MM.1S (cell line): ENCODE measurements around the gene RAB31.
"Not testable (repeated sequence)": the region's sequence is repeated elsewhere in the genome, so short reads cannot be mapped to it uniquely, and the experiment has no call there.

Experiments
- DNase-seq: peaks from one replicate; pipeline ENCODE4 v3.0.0-alpha.2; 2015
- H2AFZ ChIP-seq: fragments of 300-600 bp; sonication (generic); 2 replicates; pipeline ENCODE4 v1.6.0; 2016; ENCODE audit warnings: antibody characterized with exemption, low read length
- H3F3A ChIP-seq: fragments of 300-600 bp; sonication (generic); 2 replicates; pipeline ENCODE4 v1.6.1; 2016; ENCODE audit warnings: mild to moderate bottlenecking, antibody characterized with exemption, low read length, moderate library complexity, mixed read lengths; ENCODE audit not compliant: insufficient read depth
- H3K27ac ChIP-seq: fragments of 300-600 bp; sonication (generic); 2 replicates; pipeline ENCODE4 v1.5.1; 2016; ENCODE audit warnings: mild to moderate bottlenecking, low read length
- H3K27me3 ChIP-seq: fragments of 300-600 bp; sonication (generic); replicated peaks from 2 replicates; pipeline ENCODE4 v1.6.0; 2016; ENCODE audit warnings: low read length; ENCODE audit not compliant: insufficient read depth
- H3K36me3 ChIP-seq: fragments of 300-600 bp; sonication (generic); replicated peaks from 2 replicates; pipeline ENCODE4 v1.6.1; 2016; ENCODE audit warnings: mild to moderate bottlenecking, low read length, mixed read lengths; ENCODE audit not compliant: insufficient read depth
- H3K4me1 ChIP-seq: fragments of 300-600 bp; sonication (generic); 2 replicates; pipeline ENCODE4 v1.6.1; 2016; ENCODE audit warnings: low read length, mixed read lengths
- H3K4me2 ChIP-seq: fragments of 300-600 bp; sonication (generic); 2 replicates; pipeline ENCODE4 v1.6.0; 2016; ENCODE audit warnings: low read depth, low read length
- H3K4me3 ChIP-seq: fragments of 300-600 bp; sonication (generic); 2 replicates; pipeline ENCODE4 v1.5.1; 2016; ENCODE audit warnings: low read length, mixed read lengths
- H3K79me2 ChIP-seq: fragments of 300-600 bp; sonication (generic); 2 replicates; pipeline ENCODE4 v1.6.1; 2016; ENCODE audit warnings: mixed run types, low read length, mixed read lengths
- H3K9ac ChIP-seq: fragments of 300-600 bp; sonication (generic); 2 replicates; pipeline ENCODE4 v1.6.1; 2016; ENCODE audit warnings: low read length, mixed read lengths
- H3K9me2 ChIP-seq: fragments of 300-600 bp; sonication (generic); replicated peaks from 2 replicates; pipeline ENCODE4 v1.6.1; 2016; ENCODE audit warnings: mild to moderate bottlenecking, low read length, mixed read lengths; ENCODE audit not compliant: insufficient read depth
- H3K9me3 ChIP-seq: fragments of 300-600 bp; sonication (generic); replicated peaks from 2 replicates; pipeline ENCODE4 v1.6.1; 2016; ENCODE audit warnings: mild to moderate bottlenecking, low read length, mixed read lengths; ENCODE audit not compliant: insufficient read depth
- H4K20me1 ChIP-seq: fragments of 300-600 bp; sonication (generic); 2 replicates; pipeline ENCODE4 v1.6.1; 2016; ENCODE audit warnings: mild to moderate bottlenecking, low read length, moderate library complexity, mixed read lengths; ENCODE audit not compliant: insufficient read depth
- EZH2 ChIP-seq: fragments of 300-600 bp; sonication (generic); optimal IDR thresholded peaks from 2 replicates; pipeline ENCODE3; 2017; ENCODE audit warnings: low read depth, mild to moderate bottlenecking, antibody characterized with exemption, low read length, mixed read lengths
- EZH2phosphoT487 ChIP-seq: fragments of 300-600 bp; sonication (generic); IDR thresholded peaks from 2 replicates; pipeline ENCODE4 v1.6.1; 2018; ENCODE audit warnings: antibody characterized with exemption, low read length
- TF ChIP-seq, protein P1 (sequence below): fragments of 300-600 bp; sonication (generic); IDR thresholded peaks from 2 replicates; pipeline ENCODE4 v1.5.1; 2016; ENCODE audit warnings: antibody characterized with exemption, low read length, mixed read lengths

Gene RAB31

DNA sequence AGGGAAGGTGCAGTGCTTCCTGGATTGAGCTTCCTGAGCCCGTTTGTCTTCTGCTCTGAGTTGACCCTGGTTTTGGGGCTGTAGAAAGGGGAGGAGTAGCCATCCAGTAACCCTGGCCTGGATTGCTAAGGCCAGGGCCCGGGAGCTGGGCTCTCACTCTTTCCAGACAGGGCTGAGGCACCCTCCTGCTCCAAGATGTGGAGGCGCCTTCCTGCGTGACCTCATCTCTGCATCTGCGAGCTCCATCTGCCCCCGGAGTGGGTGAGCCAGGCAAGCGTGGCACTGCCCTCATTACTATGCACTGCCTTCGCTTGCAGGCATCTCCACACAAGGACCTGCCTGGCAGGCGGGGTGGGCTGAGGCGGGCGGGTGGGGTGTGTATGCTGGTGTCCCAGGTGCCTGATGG lies 58.0 kb downstream of the RAB31 start:
- Histone ChIP-seq H3K79me2 (no peaks in the 10 kb centered on the region), H4K20me1 (no peaks in the 10 kb centered on the region), H3K9me2 (no peaks in the 10 kb centered on the region), H3K27me3 (no peaks in the 10 kb centered on the region), H3K9me3 (no peaks in the 10 kb centered on the region), H3K4me2 (no peak overlapping the region), H3K27ac (no peak overlapping the region), H3K9ac (no peak overlapping the region), H3F3A (no peaks in the 10 kb centered on the region), H3K36me3 (no peaks in the 10 kb centered on the region), H2AFZ (no peak overlapping the region), H3K4me1 (no peaks in the 10 kb centered on the region), H3K4me3 (no peak overlapping the region)
- DNase-seq, result no peak
- TF ChIP-seq EZH2phosphoT487, result no peak
- TF ChIP-seq, protein P1, sequence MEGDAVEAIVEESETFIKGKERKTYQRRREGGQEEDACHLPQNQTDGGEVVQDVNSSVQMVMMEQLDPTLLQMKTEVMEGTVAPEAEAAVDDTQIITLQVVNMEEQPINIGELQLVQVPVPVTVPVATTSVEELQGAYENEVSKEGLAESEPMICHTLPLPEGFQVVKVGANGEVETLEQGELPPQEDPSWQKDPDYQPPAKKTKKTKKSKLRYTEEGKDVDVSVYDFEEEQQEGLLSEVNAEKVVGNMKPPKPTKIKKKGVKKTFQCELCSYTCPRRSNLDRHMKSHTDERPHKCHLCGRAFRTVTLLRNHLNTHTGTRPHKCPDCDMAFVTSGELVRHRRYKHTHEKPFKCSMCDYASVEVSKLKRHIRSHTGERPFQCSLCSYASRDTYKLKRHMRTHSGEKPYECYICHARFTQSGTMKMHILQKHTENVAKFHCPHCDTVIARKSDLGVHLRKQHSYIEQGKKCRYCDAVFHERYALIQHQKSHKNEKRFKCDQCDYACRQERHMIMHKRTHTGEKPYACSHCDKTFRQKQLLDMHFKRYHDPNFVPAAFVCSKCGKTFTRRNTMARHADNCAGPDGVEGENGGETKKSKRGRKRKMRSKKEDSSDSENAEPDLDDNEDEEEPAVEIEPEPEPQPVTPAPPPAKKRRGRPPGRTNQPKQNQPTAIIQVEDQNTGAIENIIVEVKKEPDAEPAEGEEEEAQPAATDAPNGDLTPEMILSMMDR, result no peak
- TF ChIP-seq EZH2, result no peak

DNA sequence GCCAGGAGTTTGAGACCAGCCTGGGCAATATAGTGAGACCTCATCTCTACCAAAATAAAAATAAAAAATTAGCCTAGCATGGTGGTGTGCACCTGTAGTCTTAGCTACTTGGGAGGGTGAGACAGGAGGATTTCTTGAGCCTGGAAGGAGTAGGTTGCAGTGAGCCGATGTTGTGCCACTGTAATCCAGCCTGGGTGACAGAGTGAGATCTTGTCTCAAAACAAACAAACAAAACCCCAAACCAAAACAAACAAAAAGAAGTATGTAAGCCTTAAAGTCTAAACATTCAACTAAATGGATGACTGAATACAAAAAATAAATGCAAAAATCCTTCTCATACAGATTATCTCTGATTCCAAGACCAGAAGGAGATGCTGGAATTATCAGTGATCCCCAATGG lies 58.6 kb downstream of the RAB31 start:
- H3K4me1 ChIP-seq, result no peaks in the 10 kb centered on the region
- no peaks in the 10 kb centered on the region for H3K79me2 ChIP-seq
- no peaks in the 10 kb centered on the region for H4K20me1 ChIP-seq
- no peak overlapping the region for H2AFZ ChIP-seq
- no peaks in the 10 kb centered on the region for H3K36me3 ChIP-seq
- no peak for TF ChIP-seq EZH2phosphoT487
- no peak for TF ChIP-seq EZH2
- TF ChIP-seq, protein P1, result no peak
- H3K9me3 ChIP-seq, result no peaks in the 10 kb centered on the region
- no peaks in the 10 kb centered on the region for H3F3A ChIP-seq
- no peak overlapping the region for H3K27ac ChIP-seq
- DNase-seq, result no peak
- no peak overlapping the region for H3K9ac ChIP-seq
- H3K4me3 ChIP-seq, result no peak overlapping the region
- H3K4me2 ChIP-seq, result no peak overlapping the region
- H3K27me3 ChIP-seq, result no peaks in the 10 kb centered on the region
- H3K9me2 ChIP-seq, result no peaks in the 10 kb centered on the region

DNA sequence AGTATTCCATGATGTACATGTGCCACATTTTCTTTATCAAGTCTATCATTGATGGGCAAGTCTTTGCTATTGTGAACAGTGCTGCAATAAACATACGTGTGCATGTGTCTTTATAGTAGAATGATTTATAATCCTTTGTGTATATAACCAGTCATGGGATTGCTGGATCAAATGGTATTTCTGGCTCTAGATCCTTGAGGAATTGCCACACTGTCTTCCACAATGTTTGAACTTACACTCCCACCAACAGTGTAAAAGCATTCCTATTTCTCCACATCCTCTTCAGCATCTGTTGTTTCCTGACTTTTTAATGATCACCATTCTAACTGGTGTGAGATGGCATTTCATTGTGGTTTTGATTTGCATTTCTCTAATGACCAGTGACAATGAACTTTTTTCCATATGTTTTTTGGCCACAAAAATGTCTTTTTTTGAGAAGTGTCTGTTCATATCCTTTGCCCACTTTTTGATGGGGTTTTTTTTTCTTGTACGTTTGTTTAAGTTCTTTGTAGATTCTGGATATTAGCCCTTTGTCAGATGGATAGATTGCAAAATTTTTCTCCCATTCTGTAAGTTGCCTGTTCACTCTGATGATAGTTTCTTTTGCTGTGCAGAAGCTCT lies 60.1 kb downstream of the RAB31 start:
- H3K27ac ChIP-seq, H3K4me2 ChIP-seq, H3K27me3 ChIP-seq, H3K9ac ChIP-seq, H3K36me3 ChIP-seq, H3K4me3 ChIP-seq, H3K9me3 ChIP-seq, H2AFZ ChIP-seq, H3K79me2 ChIP-seq, H3K9me2 ChIP-seq, DNase-seq, H4K20me1 ChIP-seq, H3F3A ChIP-seq, H3K4me1 ChIP-seq: not testable (repeated sequence)

DNA sequence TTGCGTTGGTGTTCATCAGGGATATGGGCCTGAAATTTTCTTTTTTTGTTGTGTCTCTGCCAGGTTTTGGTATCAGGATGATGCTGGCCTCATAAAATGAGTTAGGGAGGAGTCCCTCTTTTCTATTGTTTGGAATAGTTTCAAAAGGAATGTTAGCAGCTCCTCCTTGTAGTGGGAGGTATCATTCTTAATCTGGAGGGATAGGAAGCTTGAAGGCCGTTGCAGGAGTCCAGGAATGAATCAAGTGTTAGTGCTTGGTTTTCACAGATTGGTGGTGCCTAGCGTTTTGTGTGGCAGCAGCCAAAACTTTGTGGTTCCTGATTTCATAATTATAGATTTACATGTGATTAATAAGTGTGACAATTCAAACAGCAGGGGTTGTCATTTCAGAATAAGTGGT lies 62.0 kb downstream of the RAB31 start:
- H3K4me1 ChIP-seq, H3K4me3 ChIP-seq, H3K36me3 ChIP-seq, H3K9ac ChIP-seq, H3F3A ChIP-seq, H3K27me3 ChIP-seq, H3K9me2 ChIP-seq, H3K79me2 ChIP-seq, DNase-seq, H3K9me3 ChIP-seq, H4K20me1 ChIP-seq, H3K27ac ChIP-seq, H3K4me2 ChIP-seq, H2AFZ ChIP-seq: not testable (repeated sequence)
